IMR-90 (cell line): Measurements from ENCODE around the gene F10. TPM values are rescaled to one million over a fixed set of nuclear protein-coding genes. Genes with fewer than 3 reads are reported as not detected.

Experiments used
- ATAC-seq: fragments of 200-7000 bp; cut with Tn5 transposase; 2 replicates; pipeline ENCODE4 v1.9.1; 2020; ENCODE audit warnings: low read depth, mild to moderate bottlenecking, moderate library complexity
- BruUV-seq: library from RNA; stranded (reverse); fragments of 400-500 nt; replicated peaks from 2 replicates; lab custom pipeline; 2021; lab: Mats Ljungman, UMichigan
- CTCF ChIA-PET: fragments of 300-600 bp; formaldehyde crosslinking; extraction: SDS; loops from one replicate; lab custom pipeline; 2021; ENCODE audit warnings: antibody characterized with exemption; lab: Yijun Ruan, JAX
- POLR2A ChIA-PET: fragments of 300-600 bp; sonication (Branson Sonifier 250); formaldehyde crosslinking; loops from one replicate; lab custom pipeline; 2022; ENCODE audit warnings: antibody characterized with exemption; ENCODE audit not compliant: unreplicated experiment; lab: Charles Lee
- DNase-seq: peaks from one replicate; pipeline ENCODE4 v3.0.0; 2013
- H2AFZ ChIP-seq: replicated peaks from 2 replicates; pipeline ENCODE3; 2013; ENCODE audit warnings: low read length, mild to moderate bottlenecking; ENCODE audit not compliant: poor library complexity
- H2AK5ac ChIP-seq: 2 replicates; pipeline ENCODE4 v1.6.1; 2013; ENCODE audit warnings: low read depth, low read length, inconsistent platforms
- H2AK9ac ChIP-seq: replicated peaks from 2 replicates; pipeline ENCODE3; 2013; ENCODE audit warnings: mild to moderate bottlenecking, low read depth, low read length, moderate library complexity; ENCODE audit not compliant: poor library complexity
- H2BK120ac ChIP-seq: 2 replicates; pipeline ENCODE4 v1.6.1; 2013; ENCODE audit warnings: low read depth, low read length, inconsistent platforms
- H2BK15ac ChIP-seq: 3 replicates; pipeline ENCODE4 v1.6.1; 2013; ENCODE audit warnings: low read depth, low read length, inconsistent platforms
- H2BK20ac ChIP-seq: 2 replicates; pipeline ENCODE4 v1.6.1; 2013; ENCODE audit warnings: low read depth, mild to moderate bottlenecking, inconsistent platforms, low read length, moderate library complexity
- H2BK5ac ChIP-seq: 2 replicates; pipeline ENCODE4 v1.6.1; 2013; ENCODE audit warnings: mild to moderate bottlenecking, low read depth, low read length, inconsistent platforms; ENCODE audit not compliant: poor library complexity, severe bottlenecking
- H3K14ac ChIP-seq: replicated peaks from 2 replicates; pipeline ENCODE4 v1.6.1; 2013; ENCODE audit warnings: low read depth, low read length, inconsistent platforms
- H3K18ac ChIP-seq: 2 replicates; pipeline ENCODE4 v1.6.1; 2013; ENCODE audit warnings: low read depth, low read length, control low read depth
- H3K23ac ChIP-seq: 2 replicates; pipeline ENCODE4 v1.6.1; 2013; ENCODE audit warnings: low read depth, low read length, inconsistent platforms
- H3K27ac ChIP-seq: 2 replicates; pipeline ENCODE4 v1.5.1; 2013; ENCODE audit warnings: mild to moderate bottlenecking, control low read depth, low read length; ENCODE audit not compliant: insufficient read depth
- H3K27me3 ChIP-seq: 2 replicates; pipeline ENCODE4 v1.6.1; 2013; ENCODE audit warnings: low read length; ENCODE audit not compliant: control insufficient read depth, insufficient read depth
- H3K36me3 ChIP-seq: 2 replicates; pipeline ENCODE4 v1.6.1; 2013; ENCODE audit warnings: low read length, mixed read lengths; ENCODE audit not compliant: control insufficient read depth, insufficient read depth
- H3K4ac ChIP-seq: 2 replicates; pipeline ENCODE4 v1.6.1; 2013; ENCODE audit warnings: low read depth, low read length, inconsistent platforms
- H3K4me1 ChIP-seq: 2 replicates; pipeline ENCODE4 v1.6.1; 2013; ENCODE audit warnings: low read length, mixed read lengths; ENCODE audit not compliant: control insufficient read depth, insufficient read depth
- H3K4me2 ChIP-seq: 2 replicates; pipeline ENCODE4 v1.6.1; 2013; ENCODE audit warnings: low read depth, mild to moderate bottlenecking, control low read depth, low read length, moderate library complexity
- H3K4me3 ChIP-seq: 2 replicates; pipeline ENCODE4 v1.5.1; 2013; ENCODE audit warnings: low read depth, mild to moderate bottlenecking, control low read depth, low read length, moderate library complexity; ENCODE audit not compliant: insufficient read depth
- H3K56ac ChIP-seq: 2 replicates; pipeline ENCODE4 v1.6.1; 2013; ENCODE audit warnings: low read length, inconsistent platforms; ENCODE audit not compliant: insufficient read depth; ENCODE audit errors: extremely low read depth
- H3K79me1 ChIP-seq, 2 experiments: 2 replicates each; pipeline ENCODE4 v1.6.1; 2013; ENCODE audit warnings: low read length in 2 of 2, inconsistent platforms in 1 of 2, low read depth in 1 of 2
- H3K9ac ChIP-seq: 2 replicates; pipeline ENCODE4 v1.6.1; 2013; ENCODE audit warnings: low read depth, low read length, control low read depth
- H3K9me1 ChIP-seq: 2 replicates; pipeline ENCODE4 v1.6.1; 2013; ENCODE audit warnings: low read length, inconsistent platforms; ENCODE audit not compliant: insufficient read depth
- H3K9me3 ChIP-seq: 2 replicates; pipeline ENCODE4 v1.6.1; 2013; ENCODE audit warnings: low read length; ENCODE audit not compliant: control insufficient read depth, insufficient read depth
- H4K20me1 ChIP-seq: 2 replicates; pipeline ENCODE4 v1.6.1; 2013; ENCODE audit warnings: low read length, inconsistent platforms; ENCODE audit not compliant: insufficient read depth
- H4K5ac ChIP-seq: 2 replicates; pipeline ENCODE4 v1.6.1; 2013; ENCODE audit warnings: mild to moderate bottlenecking, low read depth, low read length, control low read depth
- H4K8ac ChIP-seq, 2 experiments: 2 replicates each; pipeline ENCODE4 v1.6.1; 2013; ENCODE audit warnings: low read depth in 2 of 2, low read length in 2 of 2, control low read depth in 1 of 2, inconsistent platforms in 1 of 2
- H4K91ac ChIP-seq: 2 replicates; pipeline ENCODE4 v1.6.1; 2013; ENCODE audit warnings: low read depth, low read length, inconsistent platforms; ENCODE audit not compliant: insufficient read depth
- BHLHE40 ChIP-seq: fragments of 150-350 bp; IDR thresholded peaks from 2 replicates; pipeline ENCODE4 v1.6.1; 2016; ENCODE audit warnings: mild to moderate bottlenecking, low read depth, low read length
- CEBPB ChIP-seq: IDR thresholded peaks from 2 replicates; pipeline ENCODE4 v1.6.1; 2012; ENCODE audit warnings: low read depth, low read length, improper control_type of control experiment
- CHD1 ChIP-seq: IDR thresholded peaks from 2 replicates; pipeline ENCODE4 v1.6.1; 2012; ENCODE audit warnings: low read depth, low read length, improper control_type of control experiment
- FOS ChIP-seq: fragments of 150-350 bp; IDR thresholded peaks from 2 replicates; pipeline ENCODE4 v1.6.1; 2016; ENCODE audit warnings: low read depth, low read length
- MAFK ChIP-seq: IDR thresholded peaks from 2 replicates; pipeline ENCODE4 v1.6.1; 2012; ENCODE audit warnings: low read depth, low read length, improper control_type of control experiment
- MAZ ChIP-seq: IDR thresholded peaks from 2 replicates; pipeline ENCODE4 v1.6.1; 2012; ENCODE audit warnings: low read depth, mild to moderate bottlenecking, low read length, improper control_type of control experiment, moderate library complexity, borderline replicate concordance
- MXI1 ChIP-seq: IDR thresholded peaks from 2 replicates; pipeline ENCODE4 v1.6.1; 2012; ENCODE audit warnings: low read depth, mild to moderate bottlenecking, low read length, moderate library complexity, borderline replicate concordance
- NFE2L2 ChIP-seq: fragments of 150-350 bp; IDR thresholded peaks from 2 replicates; pipeline ENCODE4 v1.6.1; 2016; ENCODE audit warnings: low read depth, mild to moderate bottlenecking, low read length
- POLR2A ChIP-seq: IDR thresholded peaks from 2 replicates; pipeline ENCODE4 v1.6.1; 2012; ENCODE audit warnings: mild to moderate bottlenecking, low read depth, low read length
- RAD21 ChIP-seq: IDR thresholded peaks from 2 replicates; pipeline ENCODE4 v1.6.1; 2012; ENCODE audit warnings: low read length, improper control_type of control experiment
- RCOR1 ChIP-seq: IDR thresholded peaks from 2 replicates; pipeline ENCODE4 v1.6.1; 2012; ENCODE audit warnings: mild to moderate bottlenecking, low read length, improper control_type of control experiment; ENCODE audit not compliant: insufficient replicate concordance
- SMC3 ChIP-seq: fragments of 150-350 bp; IDR thresholded peaks from 2 replicates; pipeline ENCODE4 v1.6.1; 2016; ENCODE audit warnings: low read depth, mild to moderate bottlenecking, antibody characterized with exemption, low read length, moderate library complexity
- WGBS, 2 experiments: methylation state at CpG; one replicate each; pipeline versions ENCODE4 v1.1.5 to v1.1.7; 2013; ENCODE audit warnings: missing lambda C conversion rate in 2 of 2; ENCODE audit not compliant: insufficient read length in 1 of 2; ENCODE audit errors: extremely low coverage in 2 of 2; 5-methylcytosine and 5-hydroxymethylcytosine counted together
- dilution Hi-C: fragments of 300-500 bp; cut with HindIII; formaldehyde crosslinking; loops from one replicate; pipeline ENCODE4 v1.14.3; 2018; ENCODE audit warnings: low sequenced_read_pairs; ENCODE audit not compliant: unreplicated experiment
- in situ Hi-C: fragments of 300-500 bp; cut with MboI; formaldehyde crosslinking; loops from 3 replicates; pipeline ENCODE4 v1.14.3; 2019; ENCODE audit warnings: low sequenced_read_pairs, inconsistent platforms, mixed read lengths
- intact Hi-C: fragments of 100-400 bp; cut with micrococcal nuclease; formaldehyde crosslinking; loops from 2 replicates; pipeline ENCODE4 v1.10.0; 2022
- polyA plus RNA-seq, 3 experiments: library from polyadenylated mRNA; depleted of rRNA; stranded (reverse); fragments of >200 nt; gene quantifications; 2 replicates each; pipeline ENCODE4 v1.2.3, GENCODE V29; 2012; ENCODE audit warnings: low replicate concordance in 1 of 3
- total RNA-seq: library from RNA; depleted of rRNA; stranded (reverse); fragments of >200 nt; gene quantifications from 2 replicates; pipeline ENCODE4 v1.2.3, GENCODE V29; 2012
- TF ChIP-seq, protein P1 (sequence below): fragments of 150-350 bp; IDR thresholded peaks from 2 replicates; pipeline ENCODE4 v1.6.1; 2017; ENCODE audit warnings: mild to moderate bottlenecking, antibody characterized with exemption, low read length, low read depth
- TF ChIP-seq, protein P2 (sequence below): conservative IDR thresholded peaks from 2 replicates; pipeline ENCODE4 v1.5.1; 2012; ENCODE audit warnings: mild to moderate bottlenecking, low read depth, low read length, improper control_type of control experiment
- TF ChIP-seq, protein P3 (sequence below): fragments of 150-350 bp; IDR thresholded peaks from 2 replicates; pipeline ENCODE4 v1.6.1; 2016; ENCODE audit warnings: low read depth, mild to moderate bottlenecking, low read length, moderate library complexity, borderline replicate concordance

The F10 gene
- total and polyA plus RNA-seq, 2 of the 4 experiments (the other 2 are of a cell fraction) = 9.1 to 19.5 TPM

DNA sequence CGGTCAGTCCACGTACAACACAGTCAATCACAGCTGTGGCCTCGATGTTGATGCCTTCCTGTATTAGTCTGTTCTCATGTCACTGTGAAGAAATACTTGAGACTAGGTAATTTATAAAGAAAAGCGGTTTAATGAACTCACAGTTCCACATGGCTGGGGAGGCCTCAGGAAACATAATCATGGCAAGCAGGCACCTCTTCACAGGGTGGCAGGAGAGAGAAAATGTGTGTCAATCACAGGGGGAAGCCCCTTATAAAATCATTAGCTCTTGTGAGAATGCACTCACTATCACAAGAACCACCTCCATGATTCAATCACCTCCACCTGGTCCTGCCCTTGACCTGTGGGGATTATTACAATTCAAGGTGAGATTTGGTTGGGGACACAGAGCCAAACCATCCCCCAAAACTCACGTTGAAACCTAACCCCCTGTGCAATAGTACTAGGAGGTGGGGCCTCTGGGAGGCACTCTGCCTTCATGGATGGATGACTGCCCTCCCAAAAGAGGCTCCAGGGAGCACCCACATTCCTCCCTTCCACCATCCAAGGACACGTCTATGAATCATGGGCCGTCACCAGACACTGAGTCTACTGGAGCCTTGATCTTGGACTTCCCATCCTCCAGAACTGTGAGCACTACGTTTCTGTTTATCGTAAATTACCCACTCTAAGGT lies 33.5 kb downstream of the F10 start:
- Histone ChIP-seq H3K27ac (no peak overlapping the region), H3K23ac (no peak overlapping the region), H3K18ac (no peak overlapping the region), H3K4ac (no peak overlapping the region), H4K8ac (no peak overlapping the region), H3K36me3 (no peaks in the 10 kb centered on the region), H3K79me1 (no peaks in the 10 kb centered on the region), H3K4me2 (no peak overlapping the region), H3K27me3 (no peaks in the 10 kb centered on the region), H3K4me1 (peaks cover 11% of the 10 kb centered on the region), H4K5ac (no peak overlapping the region), H3K9ac (no peak overlapping the region), H3K56ac (no peak overlapping the region), H2AK9ac (no peak overlapping the region), H2BK15ac (no peak overlapping the region), H3K9me1 (peaks cover 5% of the 10 kb centered on the region; the same call in 1 of the 2 replicates), H3K14ac (no peak overlapping the region), H4K91ac (no peak overlapping the region), H2BK120ac (no peak overlapping the region), H3K4me3 (no peak overlapping the region), H2BK20ac (no peak overlapping the region), H4K20me1 (no peaks in the 10 kb centered on the region), H2AK5ac (no peak overlapping the region), H2BK5ac (no peak overlapping the region), H2AFZ (no peak overlapping the region), H3K9me3 (no peaks in the 10 kb centered on the region)
- WGBS, 2 experiments = no CpG with 5 or more reads among the region's 9 CpGs
- no peak for DNase-seq
- ChIA-PET POLR2A (no interaction called here), CTCF (no interaction called here)
- TF ChIP-seq RAD21 (no peak), MXI1 (no peak), RCOR1 (no peak), NFE2L2 (no peak), FOS (no peak), BHLHE40 (no peak), MAZ (no peak), CHD1 (no peak), POLR2A (no peak), CEBPB (no peak), SMC3 (no peak), MAFK (no peak)
- TF ChIP-seq, protein P1, sequence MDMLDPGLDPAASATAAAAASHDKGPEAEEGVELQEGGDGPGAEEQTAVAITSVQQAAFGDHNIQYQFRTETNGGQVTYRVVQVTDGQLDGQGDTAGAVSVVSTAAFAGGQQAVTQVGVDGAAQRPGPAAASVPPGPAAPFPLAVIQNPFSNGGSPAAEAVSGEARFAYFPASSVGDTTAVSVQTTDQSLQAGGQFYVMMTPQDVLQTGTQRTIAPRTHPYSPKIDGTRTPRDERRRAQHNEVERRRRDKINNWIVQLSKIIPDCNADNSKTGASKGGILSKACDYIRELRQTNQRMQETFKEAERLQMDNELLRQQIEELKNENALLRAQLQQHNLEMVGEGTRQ = no peak
- TF ChIP-seq, protein P2, sequence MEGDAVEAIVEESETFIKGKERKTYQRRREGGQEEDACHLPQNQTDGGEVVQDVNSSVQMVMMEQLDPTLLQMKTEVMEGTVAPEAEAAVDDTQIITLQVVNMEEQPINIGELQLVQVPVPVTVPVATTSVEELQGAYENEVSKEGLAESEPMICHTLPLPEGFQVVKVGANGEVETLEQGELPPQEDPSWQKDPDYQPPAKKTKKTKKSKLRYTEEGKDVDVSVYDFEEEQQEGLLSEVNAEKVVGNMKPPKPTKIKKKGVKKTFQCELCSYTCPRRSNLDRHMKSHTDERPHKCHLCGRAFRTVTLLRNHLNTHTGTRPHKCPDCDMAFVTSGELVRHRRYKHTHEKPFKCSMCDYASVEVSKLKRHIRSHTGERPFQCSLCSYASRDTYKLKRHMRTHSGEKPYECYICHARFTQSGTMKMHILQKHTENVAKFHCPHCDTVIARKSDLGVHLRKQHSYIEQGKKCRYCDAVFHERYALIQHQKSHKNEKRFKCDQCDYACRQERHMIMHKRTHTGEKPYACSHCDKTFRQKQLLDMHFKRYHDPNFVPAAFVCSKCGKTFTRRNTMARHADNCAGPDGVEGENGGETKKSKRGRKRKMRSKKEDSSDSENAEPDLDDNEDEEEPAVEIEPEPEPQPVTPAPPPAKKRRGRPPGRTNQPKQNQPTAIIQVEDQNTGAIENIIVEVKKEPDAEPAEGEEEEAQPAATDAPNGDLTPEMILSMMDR = no peak
- TF ChIP-seq, protein P3, sequence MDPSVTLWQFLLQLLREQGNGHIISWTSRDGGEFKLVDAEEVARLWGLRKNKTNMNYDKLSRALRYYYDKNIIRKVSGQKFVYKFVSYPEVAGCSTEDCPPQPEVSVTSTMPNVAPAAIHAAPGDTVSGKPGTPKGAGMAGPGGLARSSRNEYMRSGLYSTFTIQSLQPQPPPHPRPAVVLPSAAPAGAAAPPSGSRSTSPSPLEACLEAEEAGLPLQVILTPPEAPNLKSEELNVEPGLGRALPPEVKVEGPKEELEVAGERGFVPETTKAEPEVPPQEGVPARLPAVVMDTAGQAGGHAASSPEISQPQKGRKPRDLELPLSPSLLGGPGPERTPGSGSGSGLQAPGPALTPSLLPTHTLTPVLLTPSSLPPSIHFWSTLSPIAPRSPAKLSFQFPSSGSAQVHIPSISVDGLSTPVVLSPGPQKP = no peak
- dilution Hi-C loops (no loop called here), intact Hi-C loops (no loop called here), in situ Hi-C loops (no loop called here)
- ATAC-seq = no peak
- no TSS peak for BruUV-seq
